SK-N-SH treated with all-trans-retinoic acid at 6 μM for 48 hours (cell line): ENCODE results near the gene FXYD2.

ENCODE experiments used
- POU6F1 ChIP-seq: fragments of 250-450 bp; sonication (Bioruptor Pico); IDR thresholded peaks from 2 replicates; pipeline ENCODE4 v1.8.0; 2021; ENCODE audit warnings: low read depth, mild to moderate bottlenecking, moderate library complexity, borderline replicate concordance
- TF ChIP-seq, protein P1 (sequence below): fragments of 250-450 bp; sonication (Bioruptor Pico); IDR thresholded peaks from 2 replicates; pipeline ENCODE4 v1.5.1; 2020; ENCODE audit warnings: low read depth, mild to moderate bottlenecking, moderate library complexity

- TF ChIP-seq, protein P1, sequence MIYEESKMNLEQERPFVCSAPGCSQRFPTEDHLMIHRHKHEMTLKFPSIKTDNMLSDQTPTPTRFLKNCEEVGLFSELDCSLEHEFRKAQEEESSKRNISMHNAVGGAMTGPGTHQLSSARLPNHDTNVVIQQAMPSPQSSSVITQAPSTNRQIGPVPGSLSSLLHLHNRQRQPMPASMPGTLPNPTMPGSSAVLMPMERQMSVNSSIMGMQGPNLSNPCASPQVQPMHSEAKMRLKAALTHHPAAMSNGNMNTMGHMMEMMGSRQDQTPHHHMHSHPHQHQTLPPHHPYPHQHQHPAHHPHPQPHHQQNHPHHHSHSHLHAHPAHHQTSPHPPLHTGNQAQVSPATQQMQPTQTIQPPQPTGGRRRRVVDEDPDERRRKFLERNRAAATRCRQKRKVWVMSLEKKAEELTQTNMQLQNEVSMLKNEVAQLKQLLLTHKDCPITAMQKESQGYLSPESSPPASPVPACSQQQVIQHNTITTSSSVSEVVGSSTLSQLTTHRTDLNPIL (CRISPR knock-in tag) = no peak
- TF ChIP-seq POU6F1 (CRISPR knock-in tag) = no peak
Observed at GRCh38 chr11:117815262-117815803, 9.2 kb downstream of the FXYD2 start.
